ENCODE data around the gene CSN2.

- TF ChIP-seq POLR2AphosphoS5 (IDR thresholded peaks at IDR 0.05) (no peak), POLR2A (IDR thresholded peaks at IDR 0.05) (no peak), EP300 (IDR thresholded peaks at IDR 0.05; ENCODE audit: low read depth) (no peak)
- TF ChIP-seq, protein P1, sequence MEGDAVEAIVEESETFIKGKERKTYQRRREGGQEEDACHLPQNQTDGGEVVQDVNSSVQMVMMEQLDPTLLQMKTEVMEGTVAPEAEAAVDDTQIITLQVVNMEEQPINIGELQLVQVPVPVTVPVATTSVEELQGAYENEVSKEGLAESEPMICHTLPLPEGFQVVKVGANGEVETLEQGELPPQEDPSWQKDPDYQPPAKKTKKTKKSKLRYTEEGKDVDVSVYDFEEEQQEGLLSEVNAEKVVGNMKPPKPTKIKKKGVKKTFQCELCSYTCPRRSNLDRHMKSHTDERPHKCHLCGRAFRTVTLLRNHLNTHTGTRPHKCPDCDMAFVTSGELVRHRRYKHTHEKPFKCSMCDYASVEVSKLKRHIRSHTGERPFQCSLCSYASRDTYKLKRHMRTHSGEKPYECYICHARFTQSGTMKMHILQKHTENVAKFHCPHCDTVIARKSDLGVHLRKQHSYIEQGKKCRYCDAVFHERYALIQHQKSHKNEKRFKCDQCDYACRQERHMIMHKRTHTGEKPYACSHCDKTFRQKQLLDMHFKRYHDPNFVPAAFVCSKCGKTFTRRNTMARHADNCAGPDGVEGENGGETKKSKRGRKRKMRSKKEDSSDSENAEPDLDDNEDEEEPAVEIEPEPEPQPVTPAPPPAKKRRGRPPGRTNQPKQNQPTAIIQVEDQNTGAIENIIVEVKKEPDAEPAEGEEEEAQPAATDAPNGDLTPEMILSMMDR (IDR thresholded peaks at IDR 0.05) = no peak
Measured at GRCh38 chr4:69974631-69975030, 9.1 kb upstream of the CSN2 start.

Measured in transverse colon (tissue), 4 donors.